HG03521 (cell line): ENCODE measurements around the gene B3GNT2.
"Not testable (repeated sequence)": the region's sequence is repeated elsewhere in the genome, so short reads cannot be mapped to it uniquely, and the experiment has no call there.

Experiments
- ATAC-seq: cut with Tn5 transposase; IDR thresholded peaks from one replicate; pipeline ENCODE4 v1.9.1; 2021; ENCODE audit warnings: mild to moderate bottlenecking, moderate library complexity; ENCODE audit not compliant: unreplicated experiment

Gene B3GNT2, protein sequence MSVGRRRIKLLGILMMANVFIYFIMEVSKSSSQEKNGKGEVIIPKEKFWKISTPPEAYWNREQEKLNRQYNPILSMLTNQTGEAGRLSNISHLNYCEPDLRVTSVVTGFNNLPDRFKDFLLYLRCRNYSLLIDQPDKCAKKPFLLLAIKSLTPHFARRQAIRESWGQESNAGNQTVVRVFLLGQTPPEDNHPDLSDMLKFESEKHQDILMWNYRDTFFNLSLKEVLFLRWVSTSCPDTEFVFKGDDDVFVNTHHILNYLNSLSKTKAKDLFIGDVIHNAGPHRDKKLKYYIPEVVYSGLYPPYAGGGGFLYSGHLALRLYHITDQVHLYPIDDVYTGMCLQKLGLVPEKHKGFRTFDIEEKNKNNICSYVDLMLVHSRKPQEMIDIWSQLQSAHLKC

DNA sequence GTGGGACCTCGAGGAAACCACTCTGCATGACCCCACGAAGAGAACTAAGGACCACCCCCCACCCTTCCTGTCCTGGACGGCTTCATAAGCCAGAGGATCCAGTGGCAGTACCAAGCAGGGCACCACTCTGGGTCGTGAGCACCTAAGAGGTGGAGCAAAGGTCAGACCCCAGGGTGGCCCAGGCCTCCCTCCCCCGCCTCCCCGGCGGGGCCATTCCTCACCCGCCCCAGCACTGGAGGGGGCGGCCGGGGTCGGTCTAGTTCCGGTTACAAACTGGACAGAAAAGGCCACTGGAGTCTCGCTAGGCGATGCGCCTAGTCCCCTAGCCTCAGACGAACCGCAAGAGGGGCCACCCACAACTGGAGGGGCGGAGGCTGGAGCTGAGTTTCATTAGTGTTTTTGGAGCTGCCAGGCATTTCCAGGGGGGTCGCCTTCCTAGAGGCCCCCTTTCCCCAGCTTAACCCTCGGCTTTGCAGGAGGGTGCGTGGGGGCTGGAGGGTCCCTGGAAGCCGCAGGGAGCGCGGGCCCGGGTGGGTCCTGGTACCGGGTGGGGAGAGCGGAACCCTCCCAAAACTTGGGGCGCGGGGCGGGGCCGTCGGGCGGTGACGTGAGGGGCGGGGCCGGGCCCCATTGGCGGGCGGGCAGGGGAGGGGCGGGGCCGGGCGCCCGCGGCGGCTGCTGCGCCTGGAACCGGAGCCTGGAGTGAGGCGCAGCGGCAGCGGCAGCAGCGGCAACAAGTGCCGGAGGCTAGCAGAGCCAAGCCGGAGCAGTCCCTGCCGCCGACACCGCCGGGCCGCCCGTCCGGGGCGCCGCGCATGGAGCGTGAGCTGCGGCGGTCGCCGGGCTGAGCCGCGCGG is at the start of gene B3GNT2:
TSS of gene B3GNT2 (plus strand) at position 695 of the 857 bp plus-strand sequence. CDS start 26,106 bp downstream, outside the sequence.
- ATAC-seq: peak; percentile 43

DNA sequence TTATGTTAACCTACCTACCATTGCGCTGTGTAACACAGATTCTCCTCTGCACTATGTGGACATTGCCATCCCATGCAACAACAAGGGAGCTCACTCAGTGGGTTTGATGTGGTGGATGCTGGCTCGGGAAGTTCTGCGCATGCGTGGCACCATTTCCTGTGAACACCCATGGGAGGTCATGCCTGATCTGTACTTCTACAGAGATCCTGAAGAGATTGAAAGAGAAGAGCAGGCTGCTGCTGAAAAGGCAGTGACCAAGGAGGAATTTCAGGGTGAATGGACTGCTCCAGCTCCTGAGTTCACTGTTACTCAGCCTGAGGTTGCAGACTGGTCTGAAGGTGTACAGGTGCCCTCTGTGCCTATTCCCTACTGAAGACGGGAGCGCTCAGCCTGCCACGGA is 49.1 kb upstream of the B3GNT2 start:
- not testable (repeated sequence) for ATAC-seq

DNA sequence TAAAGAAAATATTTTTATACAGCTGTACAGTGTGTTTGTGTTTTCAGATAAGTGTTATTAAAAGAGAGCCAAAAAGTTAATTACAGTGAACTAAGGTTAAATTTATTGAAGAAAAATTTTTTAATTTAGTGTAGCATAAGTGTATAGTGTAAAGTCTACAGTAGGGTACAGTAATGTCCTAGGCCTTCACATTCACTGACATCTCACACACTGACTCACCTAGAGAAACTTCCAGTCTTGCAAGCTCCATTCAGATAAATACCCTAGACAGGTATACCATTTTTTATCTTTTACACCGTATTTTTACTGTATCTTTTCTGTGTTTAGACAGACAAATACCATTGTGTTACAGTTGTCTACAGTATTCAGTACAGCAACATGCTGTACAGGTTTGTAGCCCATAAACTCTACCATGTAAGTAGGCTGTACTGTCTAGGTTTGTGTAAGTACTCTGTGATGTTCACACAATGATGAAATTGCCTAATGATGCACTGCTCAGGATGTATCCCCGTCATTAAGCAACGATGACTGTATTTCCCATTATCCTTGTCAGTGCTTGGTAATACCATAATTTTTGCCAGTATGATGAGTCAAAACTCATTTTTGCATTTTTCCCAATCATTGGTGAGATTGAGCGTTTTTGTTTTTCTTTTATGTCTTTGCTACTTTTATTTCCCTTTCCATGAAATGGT is 48.2 kb upstream of the B3GNT2 start:
- no peak for ATAC-seq

DNA sequence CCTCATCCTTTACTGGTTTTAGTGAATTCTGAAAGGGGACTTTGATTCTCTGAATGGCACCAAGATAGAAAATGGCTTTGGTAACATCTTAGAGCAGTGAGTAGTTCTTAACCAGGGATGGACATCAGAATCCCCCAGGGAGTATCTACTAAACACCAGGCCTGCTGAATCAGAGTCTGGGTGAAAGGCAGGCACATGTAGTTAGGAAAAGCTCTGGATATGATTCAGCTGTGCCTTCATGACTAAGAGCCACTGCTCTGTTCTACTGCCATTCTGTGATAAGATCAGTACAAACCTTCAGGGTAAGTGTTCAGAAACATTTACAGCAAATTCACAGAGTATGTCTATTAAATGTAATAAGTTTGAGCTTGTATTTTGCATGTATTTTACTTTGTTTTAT is 46.2 kb upstream of the B3GNT2 start:
- ATAC-seq: no peak

DNA sequence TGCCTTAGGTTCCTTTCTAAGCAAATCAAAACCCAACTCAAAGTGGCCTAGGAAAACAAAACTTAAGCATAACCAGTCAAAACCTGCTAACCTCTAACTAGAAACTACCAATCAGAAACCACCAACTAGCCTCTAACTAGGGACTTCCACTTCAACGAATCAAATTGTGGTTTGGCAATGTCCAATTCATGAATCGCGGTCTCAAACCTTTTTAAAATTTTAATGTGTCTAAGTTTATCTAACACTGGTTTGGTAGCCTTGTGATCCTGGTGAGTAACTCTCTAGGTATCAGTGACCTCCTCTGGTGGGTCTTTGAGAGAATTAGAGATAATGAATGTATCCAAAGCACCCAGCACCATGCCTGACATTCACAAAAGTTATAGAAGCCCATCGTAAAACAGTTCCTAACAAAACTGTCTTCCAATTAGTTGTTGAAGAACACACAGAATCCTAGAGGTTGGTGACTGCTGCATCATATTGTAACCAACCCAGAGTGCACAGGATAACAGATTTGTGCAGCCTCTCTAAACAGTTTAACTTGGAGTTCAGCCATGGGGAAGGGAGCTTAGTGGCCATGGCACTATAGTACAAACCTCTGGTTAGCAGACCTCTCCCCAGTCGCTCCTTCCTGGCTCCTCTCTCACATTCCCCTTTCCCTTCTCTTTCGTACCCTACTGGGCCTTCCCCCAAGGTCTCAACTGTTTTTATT is 45.2 kb upstream of the B3GNT2 start:
- ATAC-seq: no peak

DNA sequence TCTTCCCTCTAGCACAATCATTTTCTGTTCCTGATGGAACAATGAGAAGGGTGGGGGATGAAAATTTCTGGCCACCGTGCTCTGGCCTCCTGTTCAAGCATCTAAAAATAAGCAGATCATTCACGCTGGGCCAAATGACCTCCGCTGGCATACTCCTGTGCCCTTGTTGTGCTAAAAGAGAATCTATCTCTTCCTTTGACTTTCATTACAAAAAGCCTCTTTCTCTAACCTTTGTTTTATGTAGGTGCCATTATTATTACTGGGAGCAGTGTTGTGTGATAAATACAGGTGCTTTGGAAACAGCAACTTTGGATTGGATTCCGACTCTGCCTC is 44.6 kb upstream of the B3GNT2 start:
- ATAC-seq: no peak

DNA sequence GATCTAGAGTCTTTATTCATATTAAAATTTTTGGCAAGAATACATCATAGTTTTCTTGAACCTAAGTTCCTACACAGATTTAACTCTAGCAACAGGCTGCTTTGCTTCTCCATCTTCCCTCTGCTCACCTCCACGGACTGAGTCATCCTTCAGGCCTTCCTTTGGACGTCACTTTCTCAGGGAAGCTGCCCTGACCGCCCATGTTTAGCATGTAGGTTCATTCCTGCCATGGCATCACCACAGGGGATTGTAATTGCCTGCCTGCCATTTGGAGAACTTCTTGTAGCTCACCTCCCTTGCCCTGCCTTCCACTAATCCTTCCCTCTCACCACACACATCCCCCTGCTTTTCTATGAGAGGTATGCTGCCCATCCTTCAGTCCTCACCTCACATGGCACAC is 43.9 kb upstream of the B3GNT2 start:
- ATAC-seq: no peak

DNA sequence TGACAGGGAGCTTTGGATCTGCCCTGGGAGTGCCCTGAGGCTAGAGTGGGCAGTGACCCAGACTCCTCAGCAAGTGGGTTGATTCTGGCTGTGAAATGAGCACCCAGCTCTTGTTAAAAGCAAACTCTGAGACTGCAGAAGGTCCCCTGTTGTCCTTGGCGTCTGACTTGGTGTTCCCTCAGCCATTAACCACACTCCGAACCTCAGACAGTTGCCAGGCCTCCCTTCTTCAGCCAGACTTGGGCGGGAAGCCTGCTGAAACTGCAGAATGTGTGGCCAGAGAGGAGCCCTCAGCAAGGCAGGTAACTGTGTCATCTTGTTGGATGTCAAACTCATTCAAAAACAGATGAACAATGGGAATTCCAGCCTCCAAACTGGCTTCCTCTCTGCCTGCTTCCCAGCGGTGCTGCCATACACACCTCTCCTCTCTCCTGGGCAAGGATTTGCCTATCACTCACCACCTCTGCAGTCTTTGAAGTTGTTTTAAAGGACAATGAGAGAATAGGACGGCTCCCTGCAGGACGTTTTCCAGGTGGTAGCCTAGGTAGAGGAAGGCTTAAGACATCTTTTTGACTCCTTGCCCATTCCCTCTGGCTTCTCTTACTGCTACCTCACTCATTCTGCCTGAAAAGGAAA is 38.9 kb upstream of the B3GNT2 start:
- ATAC-seq: no peak

DNA sequence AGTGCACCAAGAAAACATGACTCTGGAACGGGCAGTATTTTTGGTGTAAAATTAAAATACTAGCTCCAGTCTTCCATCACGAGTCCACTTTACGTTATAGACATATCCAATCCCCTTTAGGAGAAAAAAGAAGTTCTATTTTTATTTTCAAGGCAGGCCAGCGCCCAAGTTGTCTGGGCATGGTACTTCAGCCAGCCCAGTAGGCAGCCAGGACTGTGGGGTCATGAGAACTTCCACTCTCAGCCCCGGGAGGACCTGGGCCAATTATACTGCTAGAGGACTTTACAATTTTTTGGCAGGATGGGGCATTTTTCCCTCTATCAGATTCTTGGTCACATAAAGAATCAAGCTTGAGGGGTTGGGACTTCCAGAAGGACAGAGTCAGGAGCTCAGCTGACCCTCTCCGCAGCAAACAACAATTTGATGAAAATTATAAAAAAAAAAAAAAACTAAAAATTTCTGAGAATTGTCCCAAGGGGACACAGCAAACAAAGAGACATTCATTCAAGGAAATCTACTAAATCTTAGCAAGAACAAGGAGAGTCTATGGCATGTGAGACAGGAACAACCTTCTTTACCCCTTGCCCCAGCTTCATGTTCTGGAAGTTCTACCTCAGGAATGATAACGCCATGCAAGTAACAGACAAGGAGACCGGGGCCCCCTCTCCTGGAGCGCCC is 37.3 kb upstream of the B3GNT2 start:
- ATAC-seq: no peak

DNA sequence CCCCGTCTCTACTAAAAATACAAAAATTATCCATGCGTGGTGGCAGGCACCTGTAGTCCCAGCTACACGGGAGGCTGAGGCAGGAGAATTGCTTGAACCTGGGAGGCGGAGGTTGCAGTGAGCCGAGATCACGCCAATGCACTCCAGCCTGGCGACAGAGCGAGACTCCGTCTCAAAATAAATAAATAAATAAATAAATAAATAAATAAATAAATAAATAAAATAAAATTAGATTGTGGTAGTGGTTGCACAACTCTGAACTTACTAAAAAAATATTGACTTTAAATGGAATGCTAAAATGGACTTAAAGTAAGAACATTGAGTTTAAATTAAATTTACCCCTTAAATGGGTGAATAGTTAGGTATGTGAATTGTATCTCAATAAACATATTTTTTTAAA is 35.2 kb upstream of the B3GNT2 start:
- ATAC-seq: not testable (repeated sequence)

DNA sequence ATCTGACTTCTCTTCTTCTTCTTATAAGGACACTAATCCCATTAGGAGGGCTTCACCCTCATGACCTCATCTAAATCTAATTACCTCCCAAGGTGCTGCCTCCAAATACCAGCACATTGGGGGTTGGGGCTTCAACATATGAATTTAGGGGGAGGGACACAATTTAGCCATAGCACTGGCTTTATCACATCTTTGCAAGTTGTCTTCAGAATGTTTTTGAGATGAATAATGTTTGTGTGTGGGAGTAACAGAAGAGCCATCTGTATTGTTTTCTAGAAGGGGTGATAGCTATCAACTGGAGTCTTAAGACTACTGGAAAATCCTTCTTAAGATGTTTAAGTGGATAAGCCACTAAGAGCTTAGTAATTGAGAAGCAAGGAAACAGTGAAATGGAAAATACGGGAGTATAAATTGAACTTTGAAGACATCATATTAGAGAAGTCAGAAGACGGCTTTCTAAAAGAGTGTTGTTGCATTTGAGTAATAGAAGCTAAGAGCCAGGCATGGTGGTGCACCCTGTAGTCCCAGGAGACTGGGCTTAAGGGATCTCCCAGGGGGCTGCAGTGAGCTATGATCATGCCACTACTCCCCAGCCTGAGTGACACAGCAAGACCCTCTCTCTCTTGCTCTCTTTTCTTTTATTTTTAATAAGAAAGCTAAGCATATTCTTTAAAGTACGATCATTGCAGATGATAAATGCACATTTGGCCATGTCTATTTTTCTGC is 32.6 kb upstream of the B3GNT2 start:
- ATAC-seq: no peak

DNA sequence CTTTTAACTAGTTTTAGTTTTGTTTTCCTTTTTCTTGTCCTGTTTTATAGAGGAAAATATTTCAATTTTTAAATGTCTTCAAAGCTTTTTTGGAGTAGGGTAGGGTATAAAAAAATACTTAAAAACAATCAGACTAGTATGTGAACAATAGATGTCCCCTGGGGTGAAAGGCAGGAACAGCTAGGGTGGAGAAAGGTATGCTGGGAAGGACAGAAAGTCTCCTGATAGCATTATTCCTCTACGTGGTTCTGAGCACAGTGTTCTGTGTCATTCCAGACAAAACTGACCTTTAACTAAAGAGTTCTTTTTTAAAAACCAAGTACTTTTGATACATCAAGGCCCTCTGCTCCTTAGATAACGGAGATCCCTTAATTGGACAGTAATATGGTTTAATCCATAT is 32.1 kb upstream of the B3GNT2 start:
- ATAC-seq: no peak

DNA sequence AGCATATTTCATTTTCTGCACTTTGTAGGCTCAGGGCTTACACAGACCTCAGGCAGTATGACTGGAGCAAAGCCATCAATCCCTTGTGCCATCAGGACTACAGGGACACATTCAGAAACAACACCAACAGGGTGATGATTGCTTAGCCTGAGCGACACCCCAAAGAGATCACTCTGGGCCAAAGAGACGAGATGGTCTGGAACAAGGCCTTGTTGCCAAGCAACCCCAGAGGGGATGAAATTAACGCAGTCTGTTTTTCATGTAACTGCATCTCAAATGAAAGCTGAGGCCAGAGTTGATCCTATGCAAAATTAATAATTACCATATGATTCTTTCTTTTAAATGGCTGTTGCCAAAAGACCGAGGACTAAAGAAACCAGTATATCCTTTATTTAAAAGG is 20.2 kb upstream of the B3GNT2 start:
- ATAC-seq: no peak

DNA sequence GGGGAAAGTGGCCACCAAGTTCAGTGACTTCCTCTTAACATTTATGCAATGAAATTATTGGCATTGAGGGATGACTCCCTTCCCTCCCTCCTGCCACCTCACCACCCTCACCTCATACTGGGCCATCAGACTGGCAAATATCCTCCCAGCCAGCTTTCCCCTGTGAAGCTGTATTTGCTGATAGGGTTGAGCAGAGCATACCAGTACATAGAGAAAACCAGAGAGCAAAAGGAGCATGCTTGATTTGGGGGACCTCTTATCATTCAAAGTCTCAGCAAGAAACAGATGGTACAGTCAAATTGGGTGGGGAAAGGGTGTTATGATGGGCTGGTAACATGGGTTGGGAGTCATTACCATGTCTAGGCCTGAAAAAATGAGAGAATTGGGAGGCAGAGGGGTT is 19.1 kb upstream of the B3GNT2 start:
- ATAC-seq: no peak

DNA sequence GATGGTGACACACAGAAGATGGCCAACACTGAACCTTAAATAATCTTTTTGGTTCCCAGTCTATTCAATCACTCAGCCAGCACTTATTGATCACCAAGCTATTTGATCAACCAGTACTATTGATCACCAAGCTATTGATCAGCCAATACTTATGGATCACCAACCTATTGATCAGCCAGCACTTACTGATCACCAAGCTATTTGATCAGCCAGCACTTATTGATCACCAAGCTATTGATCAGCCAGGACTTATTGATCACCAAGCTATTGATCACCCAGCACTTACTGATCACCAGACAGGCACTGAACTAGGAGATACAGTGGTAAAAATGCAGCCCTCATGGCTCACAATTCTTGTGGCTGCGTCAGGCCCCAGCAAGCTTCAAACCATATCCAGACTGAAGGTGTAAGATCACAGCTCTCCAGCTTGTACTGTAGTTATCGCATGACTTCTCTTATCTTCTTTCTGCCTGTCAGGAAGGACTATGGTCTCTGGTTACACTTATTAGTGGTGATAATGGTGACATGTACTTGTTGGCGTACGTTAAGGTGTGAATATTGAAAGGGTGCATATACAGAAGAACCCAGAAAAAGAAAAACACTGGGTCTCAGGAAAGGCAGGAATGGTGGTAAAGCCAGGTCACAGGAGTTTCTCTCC is 18.4 kb upstream of the B3GNT2 start:
- ATAC-seq: no peak

DNA sequence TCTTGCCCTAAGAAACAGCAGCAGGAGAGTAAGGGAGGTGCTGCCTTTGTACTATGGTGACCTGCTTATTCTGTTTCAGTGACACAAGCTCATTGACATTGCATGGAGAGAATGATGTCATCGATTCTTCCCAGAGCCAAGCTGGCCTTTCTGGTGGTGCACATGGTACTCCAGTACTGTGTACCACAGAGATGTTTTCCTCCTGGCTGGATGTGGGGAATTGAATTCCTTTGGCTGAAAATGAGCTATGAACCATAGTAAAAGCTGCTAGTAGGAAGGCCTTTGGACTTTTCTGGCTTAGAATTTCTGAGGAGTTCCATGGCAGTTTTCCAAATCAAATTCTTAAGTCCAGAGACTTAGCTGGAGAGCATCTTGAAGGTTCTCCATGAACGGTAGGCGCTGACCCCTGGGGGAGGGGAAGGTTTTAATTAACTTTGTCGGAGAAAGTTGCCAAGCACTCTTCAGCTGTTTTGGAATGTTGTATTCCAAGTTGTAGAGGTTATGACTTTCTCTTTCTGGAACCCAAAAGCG is 17.1 kb upstream of the B3GNT2 start:
- ATAC-seq: no peak

DNA sequence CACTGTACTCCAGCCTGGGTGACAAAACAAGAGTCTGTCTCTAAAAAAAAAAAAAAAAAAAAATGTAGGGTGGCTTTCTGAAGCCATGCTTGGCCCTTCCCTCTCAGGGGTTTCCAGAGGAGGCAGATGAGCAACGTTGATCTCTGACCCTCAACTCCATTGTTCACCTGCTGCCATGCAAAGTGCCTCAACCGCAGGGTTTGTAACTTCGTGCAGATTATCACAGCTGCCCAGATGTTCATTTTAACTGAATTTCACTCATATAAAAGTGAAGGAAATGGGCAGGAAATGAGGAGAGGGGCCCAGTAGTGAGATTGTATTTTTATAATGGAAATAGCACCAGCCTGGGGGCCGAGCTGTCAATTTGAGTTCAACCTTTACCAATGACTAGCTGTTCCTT is 14.9 kb upstream of the B3GNT2 start:
- no peak for ATAC-seq

DNA sequence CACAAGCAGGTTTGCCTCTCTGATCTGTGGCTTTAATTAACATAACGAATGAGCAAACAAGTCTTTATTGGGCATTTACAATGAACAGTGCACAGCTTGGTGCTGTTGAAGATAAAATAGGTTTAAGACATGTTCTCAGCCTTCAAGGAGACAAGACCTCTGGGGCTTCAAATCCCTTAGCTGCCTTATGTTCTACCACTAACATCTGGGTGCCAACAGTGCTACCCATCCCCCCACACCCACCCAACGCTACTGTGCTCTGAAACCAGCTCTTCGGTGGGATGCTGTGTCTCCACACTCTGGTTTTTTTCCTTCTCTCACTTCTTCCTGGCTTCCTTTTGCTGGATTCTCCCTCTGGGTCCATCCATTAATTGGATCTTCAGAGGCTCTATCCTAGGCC is 14.1 kb upstream of the B3GNT2 start:
- no peak for ATAC-seq
